Measurements from ENCODE around the gene AURKA. TPM values are rescaled to one million over a fixed set of nuclear protein-coding genes. Genes with fewer than 3 reads are reported as not detected.

Gene AURKA
- total RNA-seq, 2 experiments from 2014 or later = 63.2 to 105 TPM

DNA sequence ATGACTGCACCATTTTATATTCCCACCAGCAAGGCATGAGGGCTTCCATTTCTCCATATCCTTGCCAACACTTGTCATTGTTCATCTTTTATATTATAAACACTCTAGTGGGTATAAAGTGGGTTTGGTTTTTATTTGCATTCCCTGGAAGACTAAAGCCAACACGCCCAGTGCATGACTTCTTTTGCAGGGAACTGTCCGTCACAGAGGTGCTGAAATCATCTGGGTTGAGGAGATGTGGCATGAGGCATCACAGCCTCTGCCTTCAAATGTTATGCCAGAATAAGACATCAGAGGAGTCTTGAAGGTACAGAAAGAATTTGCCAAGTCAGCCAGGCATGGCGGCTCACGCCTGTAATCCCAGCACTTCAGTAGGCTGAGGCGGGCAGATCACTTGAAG lies 63.2 kb downstream of the AURKA start:
- no TSS peak for BruUV-seq (replicated peaks)

GRCh38 chr20:56324806-56325205 lies 67.2 kb downstream of the AURKA start:
- BruUV-seq (replicated peaks) = no TSS peak
- Histone ChIP-seq H3K9me3 (ENCODE audit: low read length) (no peaks in the 10 kb centered on the region), H3K4me3 (ENCODE audit: low read depth, low read length, poor library complexity, severe bottlenecking) (no peak overlapping the region), H3K36me3 (ENCODE audit: insufficient read depth, low read length) (no peaks in the 10 kb centered on the region), H3K4me2 (ENCODE audit: low read length) (no peak overlapping the region), H3K27ac (ENCODE audit: low read depth, low read length, poor library complexity, severe bottlenecking) (no peak overlapping the region), H4K20me1 (ENCODE audit: insufficient read depth, low read length) (no peaks in the 10 kb centered on the region), H3K9me2 (ENCODE audit: insufficient read depth, low read length) (no peaks in the 10 kb centered on the region), H2AFZ (ENCODE audit: low read length) (no peak overlapping the region), H3K79me2 (ENCODE audit: insufficient read depth, low read depth, low read length) (no peaks in the 10 kb centered on the region), H3K4me1 (ENCODE audit: insufficient read depth, low read length, poor library complexity, severe bottlenecking) (no peaks in the 10 kb centered on the region)
- no peak for DNase-seq (ENCODE audit: low spot score)
- POLR2A ChIA-PET = no interaction called here
- CTCF ChIA-PET (ENCODE audit: unreplicated experiment) = no interaction called here
- TF ChIP-seq EZH2phosphoT487 (IDR thresholded peaks at IDR 0.05; ENCODE audit: borderline replicate concordance, low read depth, low read length) (no peak), CTCF (conservative IDR thresholded peaks at IDR 0.05; ENCODE audit: low read length) (no peak)
- intact Hi-C loops (cut with micrococcal nuclease; ENCODE audit: unreplicated experiment) = no loop called here

More for the DNA sequence above, 63.2 kb downstream of the AURKA start:
- TF ChIP-seq CTCF (conservative IDR thresholded peaks at IDR 0.05; ENCODE audit: low read length) (no peak), EZH2phosphoT487 (IDR thresholded peaks at IDR 0.05; ENCODE audit: borderline replicate concordance, low read depth, low read length) (no peak)
- Histone ChIP-seq H3K4me2 (ENCODE audit: low read length) (no peak overlapping the region), H3K4me1 (ENCODE audit: insufficient read depth, low read length, poor library complexity, severe bottlenecking) (no peaks in the 10 kb centered on the region), H3K4me3 (ENCODE audit: low read depth, low read length, poor library complexity, severe bottlenecking) (no peak overlapping the region), H3K9me3 (ENCODE audit: low read length) (no peaks in the 10 kb centered on the region), H3K36me3 (ENCODE audit: insufficient read depth, low read length) (no peaks in the 10 kb centered on the region), H3K27ac (ENCODE audit: low read depth, low read length, poor library complexity, severe bottlenecking) (no peak overlapping the region), H3K9me2 (ENCODE audit: insufficient read depth, low read length) (no peaks in the 10 kb centered on the region), H3K79me2 (ENCODE audit: insufficient read depth, low read depth, low read length) (no peaks in the 10 kb centered on the region), H4K20me1 (ENCODE audit: insufficient read depth, low read length) (no peaks in the 10 kb centered on the region), H2AFZ (ENCODE audit: low read length) (no peak overlapping the region)
- ChIA-PET CTCF (ENCODE audit: unreplicated experiment) (no interaction called here), POLR2A (no interaction called here)
- intact Hi-C loops (cut with micrococcal nuclease; ENCODE audit: unreplicated experiment) = no loop called here
- peak; percentile 12 for DNase-seq (ENCODE audit: low spot score)

DNA sequence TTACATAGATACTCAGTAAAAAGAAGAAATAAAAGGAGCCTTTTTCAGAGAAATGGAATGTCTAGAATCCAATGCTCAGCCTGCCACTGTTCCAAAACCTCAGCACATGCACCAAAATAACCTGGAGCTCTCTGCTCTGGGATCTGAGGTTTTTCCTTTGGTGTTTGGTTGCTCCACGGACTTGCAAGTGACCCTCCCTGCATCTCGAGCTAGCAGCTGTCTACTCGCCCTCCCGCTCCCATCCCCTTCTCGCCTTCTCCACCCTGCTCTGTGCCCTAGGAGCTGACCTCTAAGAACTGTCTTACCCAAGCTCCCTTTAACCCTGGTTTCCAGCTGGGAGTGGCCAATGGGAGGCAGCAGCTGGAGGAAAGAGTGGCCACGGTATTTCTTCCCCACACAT lies 68.4 kb downstream of the AURKA start:
- no peak for DNase-seq (ENCODE audit: low spot score)
- H3K27ac ChIP-seq (ENCODE audit: low read depth, low read length, poor library complexity, severe bottlenecking) = no peak overlapping the region
- no peak overlapping the region for H3K4me2 ChIP-seq (ENCODE audit: low read length)
- TF ChIP-seq EZH2phosphoT487 (IDR thresholded peaks at IDR 0.05; ENCODE audit: borderline replicate concordance, low read depth, low read length) (no peak), CTCF (conservative IDR thresholded peaks at IDR 0.05; ENCODE audit: low read length) (no peak)
- H3K9me3 ChIP-seq (ENCODE audit: low read length) = no peaks in the 10 kb centered on the region
- ChIA-PET CTCF (ENCODE audit: unreplicated experiment) (no interaction called here), POLR2A (no interaction called here)
- no peak overlapping the region for H3K4me3 ChIP-seq (ENCODE audit: low read depth, low read length, poor library complexity, severe bottlenecking)
- no peaks in the 10 kb centered on the region for H4K20me1 ChIP-seq (ENCODE audit: insufficient read depth, low read length)
- no peak overlapping the region for H2AFZ ChIP-seq (ENCODE audit: low read length)
- H3K9me2 ChIP-seq (ENCODE audit: insufficient read depth, low read length) = no peaks in the 10 kb centered on the region
- no peaks in the 10 kb centered on the region for H3K4me1 ChIP-seq (ENCODE audit: insufficient read depth, low read length, poor library complexity, severe bottlenecking)
- intact Hi-C loops (cut with micrococcal nuclease; ENCODE audit: unreplicated experiment) = no loop called here
- no peaks in the 10 kb centered on the region for H3K79me2 ChIP-seq (ENCODE audit: insufficient read depth, low read depth, low read length)
- no peaks in the 10 kb centered on the region for H3K36me3 ChIP-seq (ENCODE audit: insufficient read depth, low read length)
- BruUV-seq (replicated peaks) = no TSS peak

Data from OCI-LY7 (cell line).